COLO668 (cell line): ENCODE data around the gene LNP1.
A peak's percentile ranks its signal among the peaks of the same experiment; 100 is the strongest.
"Not testable (repeated sequence)": the region's sequence is repeated elsewhere in the genome, so short reads cannot be mapped to it uniquely, and the experiment has no call there.

Source experiments
- DNase-seq: peaks from one replicate; lab custom pipeline; 2025; ENCODE audit not compliant: unreplicated experiment; lab: John Stamatoyannopoulos, UW

LNP1 gene

DNA sequence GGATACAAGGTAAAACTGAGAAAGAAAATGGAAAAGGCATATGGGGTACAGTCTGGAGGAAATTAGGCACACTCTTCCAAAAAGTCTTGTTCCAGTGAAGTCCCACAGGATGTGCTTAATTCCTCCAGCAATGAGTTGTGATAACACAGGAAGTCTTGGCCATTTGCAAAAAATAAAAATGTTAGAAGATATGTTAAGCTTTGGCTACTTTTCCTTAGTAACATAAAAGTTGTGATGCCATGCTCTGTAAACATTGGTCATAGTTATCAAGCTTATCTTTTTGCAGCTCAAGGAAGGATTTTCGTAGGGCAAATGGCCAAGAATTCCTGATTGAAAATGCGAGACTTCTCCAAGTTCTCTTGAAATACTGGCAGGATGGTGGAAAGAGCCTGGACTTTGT, 26.4 kb downstream of the LNP1 start:
- DNase-seq: no peak

DNA sequence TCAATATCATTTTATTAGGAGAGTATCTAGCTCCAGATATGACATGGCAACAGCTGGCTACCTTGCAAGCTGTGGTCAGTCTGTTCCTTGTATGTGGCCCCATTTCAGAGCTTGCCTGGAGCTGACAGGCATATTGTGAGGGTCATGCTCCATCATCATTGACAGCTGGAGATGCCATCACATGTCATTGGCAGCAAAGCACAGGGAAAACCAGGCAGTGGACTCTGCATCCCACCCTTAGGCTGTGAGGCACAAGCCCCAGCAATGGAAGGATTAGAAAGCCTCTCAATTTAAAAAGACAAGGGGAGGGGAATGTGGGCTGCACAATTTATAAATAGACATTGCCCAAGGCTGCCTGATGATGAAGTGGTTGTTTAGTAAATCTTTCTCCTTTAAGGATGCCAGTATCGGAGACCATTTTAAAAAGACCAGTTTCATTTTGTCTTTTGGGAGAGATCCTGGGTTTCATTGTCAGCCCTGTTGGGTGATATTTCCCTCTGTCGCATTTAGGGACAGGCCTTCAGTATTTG, 27.9 kb downstream of the LNP1 start:
- no peak for DNase-seq

DNA sequence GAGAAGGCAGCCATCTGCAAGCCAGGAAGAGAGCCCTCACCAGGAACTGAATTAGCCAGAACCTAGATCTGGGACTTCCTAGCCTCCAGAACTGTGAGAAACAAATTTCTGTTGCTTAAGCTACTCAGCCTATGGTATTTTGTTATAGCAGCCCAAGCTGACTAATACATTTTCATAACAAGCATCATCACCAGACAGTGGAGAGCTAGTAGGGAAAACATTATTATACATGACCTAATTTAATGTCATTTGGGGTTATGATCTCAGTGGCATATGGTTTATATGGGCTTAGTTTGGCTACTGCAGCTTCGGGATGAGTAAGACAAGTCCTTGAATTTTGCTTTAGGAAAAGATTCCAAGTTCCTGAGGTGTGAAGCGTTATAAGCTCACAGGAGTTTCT, 35.6 kb downstream of the LNP1 start:
- DNase-seq: no peak

DNA sequence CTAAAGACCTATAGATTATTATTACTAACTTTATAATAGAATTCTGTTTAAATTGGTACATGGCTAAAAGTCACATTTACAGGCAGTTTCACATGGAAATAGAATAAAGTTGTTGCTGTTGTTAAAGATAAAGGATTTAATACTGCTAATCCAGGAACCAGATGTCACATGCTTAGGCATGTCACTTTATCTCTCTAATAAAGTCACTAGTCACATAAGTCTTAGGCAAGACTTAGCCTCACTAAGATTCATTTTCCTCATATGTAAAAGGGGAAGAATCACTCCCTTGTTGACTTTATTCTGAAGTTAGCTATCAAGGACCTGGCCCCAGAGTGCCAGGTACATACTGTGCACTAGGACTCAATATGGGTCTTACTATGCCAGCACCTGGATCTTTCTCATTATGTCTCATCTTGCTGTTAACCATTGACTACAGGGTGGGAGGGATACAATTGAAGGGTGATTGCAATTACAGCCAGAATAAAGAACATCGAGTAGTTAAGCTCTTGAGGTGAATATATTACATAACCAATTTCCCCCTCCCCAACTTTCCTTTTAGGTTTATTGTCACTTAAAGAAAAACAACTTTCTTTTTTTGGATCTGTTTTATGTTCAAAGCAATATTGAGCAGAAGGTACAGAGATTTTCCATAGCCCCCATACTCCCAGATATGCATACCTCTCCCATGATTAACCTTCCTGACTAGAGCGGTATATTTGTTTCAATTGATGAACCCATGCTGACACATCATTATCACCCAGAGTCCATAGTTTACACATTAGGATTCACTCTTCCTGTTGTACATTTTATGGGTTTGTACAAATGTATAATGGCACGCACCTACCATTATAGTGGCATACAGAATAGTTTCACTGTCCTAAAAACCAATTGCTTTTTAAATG, 36.6 kb downstream of the LNP1 start:
- DNase-seq: no peak

DNA sequence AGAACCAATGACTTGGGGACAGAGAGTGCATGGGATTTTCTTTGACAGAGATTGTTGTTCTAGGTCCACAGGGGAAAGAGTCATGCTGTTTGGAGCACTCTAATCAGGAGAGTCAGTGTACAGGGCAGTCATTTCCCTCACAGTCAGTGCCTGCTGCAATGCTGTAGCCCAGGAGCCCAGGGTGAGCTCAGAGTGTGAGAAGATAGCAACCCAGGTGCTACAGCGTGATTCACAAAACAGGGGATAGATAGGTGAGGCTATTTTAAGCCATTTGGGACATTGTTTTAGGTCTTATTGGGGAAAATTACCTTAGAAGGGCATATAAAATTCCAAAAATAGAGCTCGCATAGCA, 37.3 kb downstream of the LNP1 start:
- no peak for DNase-seq

DNA sequence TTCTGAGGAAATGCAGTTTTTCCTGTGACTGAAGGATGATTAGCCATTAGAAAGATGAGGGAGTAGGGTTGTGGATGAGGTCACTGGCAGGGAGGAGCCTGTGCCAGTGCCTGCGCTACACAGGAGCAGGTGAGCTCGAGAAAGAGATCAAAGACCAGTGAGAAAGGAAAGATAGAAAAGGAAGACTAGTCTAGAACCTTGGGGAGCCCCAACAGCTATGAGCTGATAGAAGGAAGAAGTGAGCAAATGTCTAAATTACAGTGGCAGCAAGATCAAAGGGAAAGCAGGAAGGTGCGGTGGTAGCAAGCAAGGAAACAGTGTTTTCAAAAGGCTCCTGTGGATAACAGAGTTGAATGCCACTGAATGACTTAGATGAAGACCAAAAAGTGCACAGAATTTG, 39.6 kb downstream of the LNP1 start:
- DNase-seq: no peak

DNA sequence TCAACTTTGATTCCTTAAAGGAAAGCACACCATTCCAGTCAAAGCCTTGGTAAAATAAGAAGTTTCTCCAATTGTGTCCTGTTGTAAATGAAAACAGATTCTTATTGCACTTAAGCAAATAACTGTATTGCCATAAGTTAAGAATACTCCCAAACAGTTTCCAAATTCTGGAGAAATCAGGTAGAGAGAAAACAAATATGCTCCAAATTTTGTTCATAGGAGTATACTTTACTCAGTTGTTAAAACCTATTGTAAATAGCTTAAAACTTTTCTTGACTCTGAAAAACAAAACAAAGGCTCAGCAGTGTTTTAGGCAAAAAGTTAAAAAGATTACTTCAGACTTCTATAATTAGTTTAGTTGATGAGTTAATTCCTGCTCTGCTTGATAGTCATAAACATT, 42.4 kb downstream of the LNP1 start:
- DNase-seq: no peak

DNA sequence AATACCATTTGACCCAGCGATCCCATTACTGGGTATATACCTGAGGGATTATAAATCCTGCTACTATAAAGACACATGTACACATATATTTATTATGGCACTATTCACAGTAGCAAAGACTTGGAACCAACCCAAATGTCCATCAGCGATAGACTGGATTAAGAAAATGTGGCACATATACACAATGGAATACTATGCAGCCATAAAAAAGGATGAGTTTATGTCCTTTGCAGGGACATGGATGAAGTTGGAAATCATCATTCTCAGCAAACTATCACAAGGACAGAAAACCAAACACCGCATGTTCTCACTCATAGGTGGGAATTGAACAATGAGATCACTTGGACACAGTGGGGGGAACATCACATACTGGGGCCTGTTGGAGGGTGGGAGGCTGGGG, 45.7 kb downstream of the LNP1 start:
- not testable (repeated sequence) for DNase-seq

DNA sequence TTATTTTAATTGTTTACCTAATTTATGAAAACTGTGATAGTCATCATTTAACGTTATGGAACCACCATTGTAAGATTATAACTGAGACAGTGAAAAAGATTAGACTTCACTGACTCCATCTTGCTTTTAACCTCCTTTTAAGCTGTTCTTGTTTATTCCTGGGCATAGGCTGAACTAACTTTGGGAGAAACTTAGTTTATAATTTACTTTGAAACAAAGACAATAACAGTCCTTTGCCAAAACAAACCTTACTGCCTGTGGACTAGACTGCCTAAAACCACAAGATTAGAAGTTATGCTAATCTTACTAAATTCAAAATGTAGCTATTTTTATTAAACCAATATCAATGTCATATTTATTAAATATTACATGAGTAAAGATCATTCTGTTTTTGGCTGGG, 46.7 kb downstream of the LNP1 start:
- no peak for DNase-seq

DNA sequence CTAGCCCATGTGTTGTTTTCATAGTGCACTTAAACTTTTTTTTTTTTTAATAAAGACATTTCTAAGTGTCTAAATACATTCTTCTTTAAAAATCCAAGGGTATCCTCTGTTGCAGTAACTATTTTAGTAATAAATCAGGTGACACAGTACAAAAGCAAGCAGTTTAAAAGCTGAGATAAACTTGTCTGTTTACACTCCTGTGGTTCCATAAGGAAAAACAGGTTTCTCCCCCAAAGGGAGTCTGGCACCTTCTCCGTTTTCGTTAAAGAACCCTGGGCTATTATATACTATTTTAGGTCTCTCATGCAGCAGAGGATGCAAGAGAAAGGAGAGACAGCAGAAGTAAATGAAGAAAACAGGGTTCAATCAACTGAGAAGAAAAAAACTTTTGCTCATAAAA, 47.9 kb downstream of the LNP1 start:
- no peak for DNase-seq

DNA sequence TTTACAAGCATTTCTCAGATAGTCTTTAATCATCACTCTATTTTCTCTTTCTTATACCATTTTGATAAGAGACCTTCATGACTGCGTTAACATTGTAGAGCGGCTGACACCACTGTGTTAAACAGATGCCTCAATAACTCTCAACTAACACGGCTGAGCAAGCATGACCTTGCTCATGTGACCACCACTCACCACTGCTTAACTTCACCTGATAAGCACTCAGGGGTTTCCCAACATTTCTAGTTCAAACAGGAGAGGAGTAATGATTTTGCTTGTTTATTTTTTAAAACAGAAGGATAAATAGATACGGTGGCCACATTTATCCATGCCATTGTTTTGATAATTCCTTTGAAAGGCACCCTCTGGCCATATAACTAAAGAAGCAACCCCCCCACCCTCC, 53.3 kb downstream of the LNP1 start:
- DNase-seq: peak; percentile 2

DNA sequence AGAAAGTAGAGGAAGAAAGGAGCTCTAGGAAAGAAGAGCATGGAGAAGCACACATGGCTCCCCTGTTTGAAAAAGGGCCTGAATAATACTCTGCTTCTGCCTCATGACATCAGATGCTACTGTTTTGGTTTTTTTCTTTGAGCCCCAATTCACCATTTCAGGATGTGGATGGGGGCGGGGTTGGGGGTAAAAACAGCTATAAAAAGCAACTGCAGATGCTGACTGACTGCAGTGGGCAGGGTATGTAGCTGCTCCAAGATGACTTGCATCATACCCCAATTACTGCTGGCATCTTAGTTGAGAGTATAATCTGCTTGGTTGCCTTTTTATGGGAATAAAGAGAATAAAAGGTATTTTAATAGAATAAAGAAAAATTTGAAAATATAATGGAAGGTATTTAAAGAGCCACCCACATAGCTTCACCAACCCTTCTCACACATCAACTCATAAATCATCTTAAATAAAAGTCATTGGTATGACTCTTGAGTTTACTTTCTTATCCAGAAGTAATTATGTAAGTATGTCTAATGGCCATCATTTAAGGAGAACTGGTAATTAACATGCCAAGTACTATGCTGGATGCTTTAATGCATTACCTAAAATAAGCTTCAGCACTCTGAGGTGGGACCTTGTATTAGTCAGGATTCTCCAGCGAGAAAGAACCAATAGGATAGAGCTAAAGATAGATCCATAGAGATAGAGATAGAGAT, 54.7 kb downstream of the LNP1 start:
- DNase-seq: no peak

DNA sequence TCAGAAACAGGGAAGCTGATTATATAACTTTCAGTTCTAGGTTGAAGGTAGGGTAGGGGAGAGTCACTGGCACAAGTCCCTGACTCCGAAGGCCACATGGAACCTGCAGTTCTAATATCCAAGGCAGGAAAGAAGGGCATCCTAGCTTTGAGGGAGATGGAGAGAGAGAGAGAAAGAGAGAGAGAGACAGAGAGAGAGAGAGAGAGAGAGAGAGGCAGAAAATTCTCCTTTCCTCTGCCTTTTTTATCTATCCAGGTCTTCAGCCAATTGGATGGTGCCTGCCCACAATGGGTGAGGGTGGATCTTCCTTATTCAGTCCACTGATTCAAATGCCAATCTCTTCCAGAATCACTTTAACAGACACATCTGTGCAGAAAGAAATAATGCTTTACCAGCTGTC, 55.4 kb downstream of the LNP1 start:
- no peak for DNase-seq

DNA sequence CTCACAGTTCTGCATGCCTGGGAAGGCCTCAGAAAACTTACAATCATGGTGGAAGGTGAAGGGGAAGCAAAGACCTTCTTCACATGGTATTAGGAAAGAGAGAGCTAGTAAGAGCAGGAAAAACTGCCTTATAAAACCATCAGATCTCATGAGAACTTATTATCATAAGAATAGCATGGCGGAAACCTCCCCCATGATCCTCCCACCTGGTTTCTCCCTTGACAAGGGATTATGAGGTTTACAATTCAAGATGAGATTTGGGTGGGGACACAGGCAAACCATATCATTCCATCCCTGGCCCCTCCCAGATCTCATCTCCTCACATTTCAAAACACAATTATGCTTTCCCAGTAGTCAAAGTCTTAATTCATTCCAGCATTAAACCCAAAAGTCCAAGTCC, 56.5 kb downstream of the LNP1 start:
- no peak for DNase-seq

DNA sequence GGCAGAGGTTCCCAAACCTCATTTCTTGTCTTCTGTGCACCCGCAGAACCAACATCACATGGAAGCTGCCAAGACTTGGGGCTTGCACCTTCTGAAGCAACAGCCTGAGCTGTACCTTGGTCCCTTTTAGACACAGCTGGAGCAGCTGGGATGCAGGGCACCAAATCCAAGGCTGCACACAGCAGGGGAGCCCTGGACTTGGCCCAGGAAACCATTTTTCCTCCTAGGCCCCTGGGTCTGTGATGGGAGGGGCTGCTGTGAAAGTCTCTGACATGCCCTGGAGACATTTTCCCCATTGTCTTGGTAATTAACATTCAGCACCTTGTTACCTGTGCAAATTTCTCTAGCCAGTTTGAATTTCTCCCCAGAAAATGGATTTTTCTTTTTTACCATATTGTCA, 57.5 kb downstream of the LNP1 start:
- DNase-seq: no peak

DNA sequence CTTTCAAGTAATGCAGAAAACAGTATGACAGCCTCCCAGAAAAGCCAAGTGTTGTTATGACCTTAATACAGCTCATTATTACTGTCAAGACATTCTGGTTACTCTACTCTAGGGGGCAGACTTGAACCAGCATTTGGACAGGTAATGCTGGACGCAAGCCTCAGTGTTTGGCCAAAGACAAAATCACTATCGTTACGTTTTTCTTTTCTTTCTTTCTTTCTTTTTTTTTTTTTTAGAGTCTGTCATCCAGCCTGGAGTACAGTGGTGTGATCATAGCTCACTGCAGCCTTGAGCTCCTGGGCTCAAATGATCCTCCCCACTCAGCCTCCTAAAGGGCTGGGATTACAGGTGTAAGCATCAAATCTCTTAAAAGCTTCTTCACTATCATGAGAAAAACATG, 61.7 kb downstream of the LNP1 start:
- peak; percentile 12 for DNase-seq

DNA sequence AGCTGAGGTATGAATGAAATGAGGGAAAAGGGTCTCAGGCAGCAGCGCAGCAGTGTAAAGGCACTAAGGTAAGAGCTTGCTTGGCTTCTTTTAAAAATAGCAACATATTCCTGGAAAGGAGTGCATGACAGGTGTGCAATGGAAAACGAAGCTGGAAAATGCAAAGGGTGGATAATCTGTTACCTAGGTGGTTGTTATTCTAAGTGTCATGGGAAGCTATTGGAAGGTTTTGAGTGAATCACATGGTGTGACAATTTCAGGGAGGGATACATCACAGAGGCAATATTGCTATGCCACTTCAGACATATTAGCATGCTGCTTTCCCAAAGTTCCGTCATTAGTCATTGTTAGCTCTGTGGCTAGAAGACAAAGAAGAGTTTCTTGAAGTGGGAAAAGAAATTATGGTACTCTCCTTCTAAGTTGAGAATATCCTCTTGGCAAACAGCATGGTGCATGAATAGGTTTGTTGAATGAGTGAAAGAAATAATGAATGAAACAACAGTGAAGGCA, 62.4 kb downstream of the LNP1 start:
- no peak for DNase-seq

DNA sequence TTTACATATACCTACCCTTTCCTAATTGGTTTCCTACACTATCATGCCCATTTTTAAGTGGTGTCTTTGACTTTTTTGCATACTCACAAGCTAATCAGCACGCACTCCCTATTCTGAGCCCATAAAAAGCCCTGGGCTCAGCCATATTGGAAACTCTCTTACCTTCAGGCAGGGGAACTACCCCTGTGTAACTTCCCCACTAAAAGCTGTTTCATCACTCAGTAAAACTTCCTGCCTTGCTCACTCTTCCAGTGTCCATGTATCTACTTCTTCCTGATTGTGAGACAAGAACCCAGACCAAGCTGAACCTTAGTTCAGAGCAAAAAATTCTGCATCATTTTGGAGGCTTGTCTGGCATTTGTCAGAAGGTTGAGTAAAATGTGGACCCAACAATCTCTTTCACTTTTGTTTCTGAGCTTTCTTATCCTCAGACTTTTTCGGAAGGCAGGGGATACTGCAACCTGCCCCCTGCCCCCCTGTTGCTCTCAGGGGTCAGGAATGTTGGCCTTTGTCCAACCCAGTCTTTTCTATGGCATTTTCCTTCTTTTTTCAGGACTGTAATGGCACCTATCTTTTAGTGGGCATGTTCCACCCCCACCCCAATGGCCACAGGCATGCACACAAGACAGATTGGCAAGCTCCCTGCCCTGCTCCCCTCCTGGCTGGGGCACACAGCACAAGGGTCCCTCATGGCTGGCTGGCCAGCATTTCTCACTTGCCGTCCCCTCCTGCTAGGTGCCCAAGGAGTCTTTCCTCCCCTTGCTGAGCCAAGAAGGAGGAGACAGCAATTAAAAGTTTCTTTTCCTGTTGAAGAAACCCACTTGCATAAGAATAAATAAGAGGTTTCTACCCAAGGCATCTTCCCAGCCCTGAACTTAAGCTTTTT, 64.8 kb downstream of the LNP1 start:
- DNase-seq: no peak

DNA sequence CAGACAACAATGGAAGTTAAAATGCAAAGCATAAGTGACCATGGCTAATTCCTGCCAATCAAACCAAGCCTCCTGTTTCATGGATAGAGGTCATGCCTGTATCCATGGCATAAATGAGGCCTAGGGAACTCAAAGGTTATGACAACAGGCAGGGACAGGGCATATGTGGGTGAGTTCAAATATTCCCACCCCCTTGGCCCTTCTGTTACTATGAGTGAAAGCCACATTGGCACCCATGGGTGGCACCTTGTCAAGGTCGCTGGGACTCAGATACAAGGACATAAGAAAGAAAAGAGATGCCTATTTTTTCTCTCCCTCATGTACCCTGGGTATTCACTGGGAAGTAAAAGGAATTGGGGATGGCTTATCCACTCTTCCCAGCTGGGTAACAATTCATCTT, 65.8 kb downstream of the LNP1 start:
- no peak for DNase-seq

DNA sequence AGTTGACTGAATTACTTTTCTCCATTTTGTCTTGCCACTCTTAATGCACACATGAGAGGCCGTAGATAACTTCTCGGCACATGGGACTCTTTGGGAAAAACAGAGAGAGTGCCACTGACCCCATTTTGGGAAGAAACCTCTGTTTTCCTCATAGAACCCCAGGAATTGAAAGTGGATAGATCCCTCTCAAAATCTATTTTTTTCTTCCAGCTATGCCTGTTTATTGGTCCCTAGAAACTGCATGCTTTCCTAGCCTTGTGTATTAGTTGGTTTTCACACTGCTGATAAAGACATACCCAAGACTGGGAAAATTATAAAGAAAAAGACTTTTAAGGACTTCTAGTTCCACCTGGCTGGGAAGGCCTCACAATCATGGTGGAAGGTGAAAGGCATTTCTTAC, 67.3 kb downstream of the LNP1 start:
- DNase-seq: no peak

DNA sequence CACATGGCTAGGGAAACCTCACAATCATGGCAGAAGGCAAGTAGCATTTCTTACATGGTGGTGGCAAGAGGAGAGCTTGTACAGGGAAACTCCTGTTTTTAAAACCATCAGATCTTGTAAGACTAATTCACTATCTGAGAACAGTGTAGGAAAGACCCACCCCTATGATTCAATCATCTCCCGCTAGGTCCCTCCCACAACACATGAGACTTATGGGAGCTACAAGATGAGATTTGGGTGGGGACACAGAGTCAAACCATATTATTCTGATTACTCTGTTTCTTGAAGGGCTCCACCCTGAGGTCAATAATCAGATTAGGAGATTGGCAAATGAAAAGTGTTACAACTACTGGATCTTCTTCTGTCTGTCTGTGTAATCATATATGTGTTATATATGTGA, 69.6 kb downstream of the LNP1 start:
- DNase-seq: no peak
